Measurements from ENCODE around the gene KCNQ4.

The KCNQ4 gene

DNA sequence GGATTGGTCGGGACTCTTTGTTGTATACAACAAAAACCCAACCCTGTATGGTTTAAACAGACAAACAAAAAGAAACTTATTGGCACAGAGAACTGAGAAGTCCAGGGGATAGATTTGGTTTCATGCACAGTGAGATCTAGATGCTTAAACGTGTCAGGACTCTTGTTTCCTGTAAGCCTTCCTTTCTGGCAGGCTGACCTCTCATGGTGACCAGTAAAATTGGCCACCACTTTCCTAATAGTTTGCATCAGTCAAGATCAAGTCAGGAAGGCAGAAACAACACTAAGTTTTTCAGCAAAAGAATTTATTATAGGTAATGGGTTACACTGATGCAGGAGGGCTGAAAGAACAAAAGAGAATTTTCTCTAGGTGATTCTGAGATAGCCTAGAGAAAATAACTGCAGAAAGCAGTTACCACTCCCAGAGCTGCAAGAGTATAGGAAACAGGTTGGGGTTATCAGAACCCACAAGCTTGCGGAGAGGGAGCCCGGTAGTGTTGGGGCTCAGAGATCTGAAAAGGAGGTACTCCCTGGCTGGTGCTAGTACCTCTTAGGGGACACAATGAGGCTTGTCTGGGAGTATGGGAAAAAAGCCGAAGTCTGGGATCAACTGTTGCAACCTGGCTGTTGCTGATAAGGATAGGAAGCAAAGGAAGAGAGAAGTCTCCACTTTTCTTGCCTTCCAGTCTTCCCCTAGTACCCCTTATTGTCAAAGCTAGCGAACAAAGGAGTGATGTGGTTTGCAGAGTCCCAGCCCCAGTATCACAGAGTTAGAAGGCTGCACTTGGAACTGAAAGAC is 57.1 kb downstream of the KCNQ4 start:
- Histone ChIP-seq H3K9me2 (ENCODE audit: low read depth, low read length) (no peaks in the 10 kb centered on the region), H3K27me3 (ENCODE audit: insufficient read depth, low read length) (peaks cover 6% of the 10 kb centered on the region; the same call in 1 of the 2 replicates), H3K79me2 (ENCODE audit: insufficient read depth, low read length) (no peaks in the 10 kb centered on the region), H3K27ac (ENCODE audit: low read depth, low read length, poor library complexity, severe bottlenecking) (no peak overlapping the region), H3K9ac (ENCODE audit: low read length) (no peak overlapping the region), H3K4me1 (ENCODE audit: insufficient read depth, low read length, severe bottlenecking) (no peaks in the 10 kb centered on the region), H4K20me1 (ENCODE audit: insufficient read depth, low read length) (no peaks in the 10 kb centered on the region), H3K9me3 (ENCODE audit: low read length) (no peaks in the 10 kb centered on the region), H3K4me2 (ENCODE audit: low read length) (no peak overlapping the region), H3K36me3 (ENCODE audit: insufficient read depth, low read length) (no peaks in the 10 kb centered on the region), H2AFZ (ENCODE audit: low read length) (no peak overlapping the region), H3K4me3 (ENCODE audit: low read depth, low read length, poor library complexity, severe bottlenecking) (no peak overlapping the region), H3F3A (ENCODE audit: insufficient read depth, low read length) (no peaks in the 10 kb centered on the region)
- TF ChIP-seq EZH2 (IDR thresholded peaks at IDR 0.05; ENCODE audit: borderline replicate concordance, low read length): no peak
- no peak for TF ChIP-seq CTCF (IDR thresholded peaks at IDR 0.05; ENCODE audit: low read length)

DNA sequence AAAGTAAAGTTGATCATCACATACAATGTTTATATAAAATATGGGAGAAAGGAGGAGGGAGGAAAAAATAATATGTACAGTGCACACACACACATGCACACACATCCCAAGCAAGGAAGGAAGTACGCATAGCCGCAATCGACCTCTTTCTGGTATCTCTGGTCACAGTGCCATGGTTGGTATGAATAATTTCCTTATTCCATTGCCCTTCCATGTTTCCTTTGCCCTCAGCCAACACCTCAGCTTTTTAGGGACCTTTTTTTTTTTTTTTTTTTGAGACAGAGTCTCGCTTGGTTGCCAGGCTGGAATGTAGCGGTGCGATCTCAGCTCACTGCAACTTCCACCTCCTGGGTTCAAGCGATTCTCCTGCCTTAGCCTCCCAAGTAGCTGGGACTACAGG is 58.0 kb downstream of the KCNQ4 start:
- H3K4me3 ChIP-seq (ENCODE audit: low read depth, low read length, poor library complexity, severe bottlenecking): no peak overlapping the region
- no peaks in the 10 kb centered on the region for H3K4me1 ChIP-seq (ENCODE audit: insufficient read depth, low read length, severe bottlenecking)
- H3K36me3 ChIP-seq (ENCODE audit: insufficient read depth, low read length): no peaks in the 10 kb centered on the region
- no peak overlapping the region for H3K9ac ChIP-seq (ENCODE audit: low read length)
- no peaks in the 10 kb centered on the region for H3K79me2 ChIP-seq (ENCODE audit: insufficient read depth, low read length)
- no peaks in the 10 kb centered on the region for H3K9me2 ChIP-seq (ENCODE audit: low read depth, low read length)
- no peaks in the 10 kb centered on the region for H4K20me1 ChIP-seq (ENCODE audit: insufficient read depth, low read length)
- TF ChIP-seq EZH2 (IDR thresholded peaks at IDR 0.05; ENCODE audit: borderline replicate concordance, low read length) (no peak), CTCF (IDR thresholded peaks at IDR 0.05; ENCODE audit: low read length) (no peak)
- H3K27ac ChIP-seq (ENCODE audit: low read depth, low read length, poor library complexity, severe bottlenecking): no peak overlapping the region
- H3K27me3 ChIP-seq (ENCODE audit: insufficient read depth, low read length): peaks cover 6% of the 10 kb centered on the region; the same call in 1 of the 2 replicates
- H2AFZ ChIP-seq (ENCODE audit: low read length): no peak overlapping the region
- H3K4me2 ChIP-seq (ENCODE audit: low read length): no peak overlapping the region
- no peaks in the 10 kb centered on the region for H3F3A ChIP-seq (ENCODE audit: insufficient read depth, low read length)
- no peaks in the 10 kb centered on the region for H3K9me3 ChIP-seq (ENCODE audit: low read length)

GRCh38 chr1:40842207-40842606 is 58.6 kb downstream of the KCNQ4 start:
- Histone ChIP-seq H3K27ac (ENCODE audit: low read depth, low read length, poor library complexity, severe bottlenecking) (no peak overlapping the region), H3K27me3 (ENCODE audit: insufficient read depth, low read length) (peaks cover 6% of the 10 kb centered on the region; the same call in 1 of the 2 replicates), H4K20me1 (ENCODE audit: insufficient read depth, low read length) (no peaks in the 10 kb centered on the region), H3K9me3 (ENCODE audit: low read length) (no peaks in the 10 kb centered on the region), H3K9me2 (ENCODE audit: low read depth, low read length) (no peaks in the 10 kb centered on the region), H3K4me3 (ENCODE audit: low read depth, low read length, poor library complexity, severe bottlenecking) (no peak overlapping the region), H3K4me2 (ENCODE audit: low read length) (no peak overlapping the region), H3K79me2 (ENCODE audit: insufficient read depth, low read length) (no peaks in the 10 kb centered on the region), H3K9ac (ENCODE audit: low read length) (no peak overlapping the region), H2AFZ (ENCODE audit: low read length) (no peak overlapping the region), H3F3A (ENCODE audit: insufficient read depth, low read length) (no peaks in the 10 kb centered on the region), H3K4me1 (ENCODE audit: insufficient read depth, low read length, severe bottlenecking) (no peaks in the 10 kb centered on the region), H3K36me3 (ENCODE audit: insufficient read depth, low read length) (no peaks in the 10 kb centered on the region)
- TF ChIP-seq CTCF (IDR thresholded peaks at IDR 0.05; ENCODE audit: low read length): no peak
- no peak for TF ChIP-seq EZH2 (IDR thresholded peaks at IDR 0.05; ENCODE audit: borderline replicate concordance, low read length)
